ENCODE results near the gene CARD14.

CARD14 gene

DNA sequence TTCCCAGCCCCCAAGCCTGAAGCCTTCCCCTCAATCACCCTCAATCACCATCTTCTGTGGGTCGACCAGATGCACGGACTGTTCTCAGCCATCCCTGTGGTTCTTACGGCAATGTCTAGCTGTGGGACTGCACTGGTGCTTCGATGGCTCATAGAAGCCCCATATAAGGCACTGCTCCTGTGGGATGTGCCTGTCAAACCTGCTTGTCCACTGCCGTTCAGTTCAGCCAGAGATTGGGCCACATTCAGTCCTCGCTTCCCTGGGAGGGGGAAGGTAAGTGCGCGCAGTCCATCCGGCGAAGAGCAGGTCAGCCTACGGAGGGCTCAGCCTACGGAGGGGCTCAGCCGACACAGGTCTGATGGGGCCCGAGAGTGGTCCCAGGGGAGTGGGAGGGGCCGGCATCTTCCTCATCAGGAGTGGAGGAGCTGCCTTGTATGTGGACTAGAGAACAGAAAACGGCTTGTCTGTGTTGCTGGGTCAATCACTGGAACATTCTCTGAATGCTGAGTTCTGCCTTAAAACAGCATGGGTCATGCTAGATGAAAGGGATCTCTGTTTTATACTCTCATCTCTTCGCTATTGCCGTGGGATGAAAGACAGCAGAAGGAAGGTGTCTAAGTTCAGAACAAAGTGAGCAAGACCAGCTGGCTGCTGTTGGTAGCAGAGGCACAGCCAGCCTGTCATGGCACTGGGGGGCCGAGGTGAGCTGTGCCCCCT is at the start of gene CARD14:
TSS of gene CARD14 (plus strand) at position 247 of the 717 bp plus-strand sequence. CDS start 11,409 bp downstream, outside the sequence.
- no peak for FAIRE-seq

DNA sequence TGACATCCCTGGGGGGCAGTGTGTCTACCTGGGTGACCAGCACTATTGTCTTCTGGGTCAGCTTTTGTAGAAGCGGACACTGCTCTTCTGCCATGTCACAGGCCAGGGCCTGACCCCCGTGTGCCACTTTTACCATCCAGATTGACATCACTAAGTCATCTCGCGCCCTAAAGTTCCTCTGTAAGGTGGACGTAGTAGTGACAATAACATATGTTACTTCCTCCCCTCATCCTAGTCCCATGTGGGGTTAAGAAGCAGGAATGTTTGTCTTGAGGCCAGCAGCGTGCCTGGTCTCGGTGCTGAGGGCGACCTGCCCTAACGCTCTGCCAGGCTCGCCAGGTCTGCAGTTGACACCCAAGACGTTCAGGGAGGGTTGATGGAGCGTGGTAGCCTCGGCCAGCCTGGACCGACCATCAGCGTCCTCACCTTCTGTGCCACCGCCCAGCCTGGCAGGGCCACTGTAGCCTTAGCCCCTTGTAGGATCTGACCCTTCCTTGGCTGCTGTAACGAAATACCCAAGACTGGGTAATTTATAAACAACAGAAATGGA is 47.7 kb upstream of the CARD14 start:
- no peak for FAIRE-seq

DNA sequence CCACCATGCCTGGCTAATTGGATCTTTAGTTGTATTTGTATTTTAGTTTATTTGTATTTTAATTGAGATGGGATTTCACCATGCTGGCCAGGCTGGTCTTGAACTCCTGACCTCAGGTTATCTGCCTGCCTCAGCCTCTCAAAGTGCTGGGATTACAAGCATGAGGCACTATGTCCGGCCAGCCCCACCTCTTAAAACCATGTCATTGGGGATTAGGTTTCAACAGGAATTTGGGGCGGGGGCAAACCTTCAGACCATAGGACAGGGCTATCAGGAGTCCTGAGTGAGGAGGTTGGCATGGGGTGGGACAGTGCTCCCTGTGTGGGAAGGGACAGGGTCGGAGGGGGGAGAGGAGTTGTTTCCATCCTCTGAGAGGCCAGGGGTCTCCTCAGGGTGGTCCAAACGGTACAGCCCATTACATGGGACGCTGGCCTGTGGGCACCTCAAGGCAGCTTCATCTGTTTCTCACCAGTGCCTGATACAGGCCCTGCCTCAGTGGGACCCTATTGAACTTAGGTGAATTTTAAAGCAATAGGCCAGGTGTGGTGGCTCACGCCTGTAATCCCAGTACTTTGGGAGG is 46.8 kb upstream of the CARD14 start:
- FAIRE-seq, result no peak

DNA sequence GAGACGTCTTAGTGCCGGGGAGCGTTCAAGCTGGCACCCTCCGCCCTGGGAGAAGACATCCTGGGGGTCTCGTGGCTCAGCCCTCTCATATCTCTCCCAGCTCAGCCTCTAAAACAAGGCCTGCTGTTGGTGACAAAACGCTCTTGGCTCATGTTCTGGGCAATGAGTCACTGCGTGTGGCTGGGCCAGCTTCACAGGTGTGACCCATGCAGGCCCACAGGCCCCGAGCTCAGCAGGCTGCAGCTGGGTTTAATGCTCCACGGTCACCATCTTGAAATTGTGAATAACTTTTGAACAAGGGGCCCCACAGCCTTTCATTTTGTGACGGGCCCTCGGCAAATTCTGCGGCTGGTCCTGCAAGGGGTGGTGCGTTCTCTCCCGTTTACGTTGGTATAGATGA is 46.0 kb upstream of the CARD14 start:
- no peak for FAIRE-seq

DNA sequence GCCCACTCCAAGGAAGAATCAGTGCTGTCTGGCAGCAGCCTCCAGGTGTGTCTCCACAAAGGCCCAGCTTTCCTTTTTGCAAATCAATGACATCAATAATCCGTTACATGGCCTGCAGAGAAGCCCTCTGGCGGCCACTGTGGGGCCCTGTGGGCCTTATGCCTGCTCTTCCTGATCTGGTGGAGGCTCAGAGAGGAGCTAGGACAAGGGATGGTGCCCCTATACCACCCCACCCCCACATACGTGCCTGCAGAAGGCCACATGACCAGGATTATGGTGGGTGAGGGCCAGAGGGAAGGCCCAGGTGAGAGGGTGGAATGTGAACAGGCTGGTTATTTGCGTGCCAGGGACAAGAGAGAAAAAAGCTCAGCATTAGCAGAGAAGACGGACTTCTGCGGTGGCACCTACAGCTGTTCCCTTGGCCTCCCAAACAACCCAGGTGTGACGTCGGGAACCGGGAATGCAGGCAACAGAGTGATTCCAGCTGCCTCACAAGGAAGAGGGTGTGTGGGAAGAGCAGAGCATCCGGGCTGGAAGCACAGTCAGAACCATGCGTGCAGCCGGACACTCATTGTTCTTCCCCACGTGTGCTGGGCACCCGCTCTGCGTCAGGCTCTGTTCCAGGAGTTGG is 45.4 kb upstream of the CARD14 start:
- FAIRE-seq, result no peak

DNA sequence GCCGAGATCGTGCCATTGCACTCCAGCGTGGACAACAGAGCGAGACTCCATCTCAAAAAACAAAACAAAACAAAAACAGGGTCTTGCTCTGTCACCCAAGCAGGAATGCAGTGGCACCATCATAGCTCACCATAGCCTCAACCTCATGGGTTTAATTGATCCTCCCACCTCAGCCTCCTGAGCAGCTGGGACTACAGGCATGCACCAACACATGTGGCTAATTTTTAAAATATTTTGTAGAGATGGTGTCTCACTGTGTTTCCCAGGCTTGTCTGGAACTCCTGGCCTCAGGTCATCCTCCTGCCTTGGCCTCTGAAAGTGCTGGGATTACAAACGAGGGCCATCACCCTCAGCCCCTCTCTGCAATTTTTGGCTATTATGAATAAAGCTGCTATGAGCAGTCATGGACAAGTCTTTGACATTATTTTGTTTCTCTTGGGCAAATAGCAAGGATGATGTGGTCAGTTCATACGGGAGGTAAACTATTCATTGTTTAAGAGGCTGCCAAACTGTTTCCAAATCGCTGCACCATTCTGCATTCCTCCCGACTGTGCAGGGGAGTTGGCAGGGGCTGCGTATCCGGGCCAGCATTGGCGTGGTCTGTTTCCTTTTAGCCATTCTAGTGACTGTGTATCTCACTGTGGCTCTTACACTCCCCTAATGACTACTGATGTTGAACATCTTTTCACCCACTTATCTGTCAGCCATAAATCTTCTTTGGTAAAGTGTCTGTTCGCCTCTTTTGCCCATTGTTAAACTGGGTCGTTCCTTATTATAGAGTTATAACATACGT is 44.0 kb upstream of the CARD14 start:
- FAIRE-seq, result no peak

DNA sequence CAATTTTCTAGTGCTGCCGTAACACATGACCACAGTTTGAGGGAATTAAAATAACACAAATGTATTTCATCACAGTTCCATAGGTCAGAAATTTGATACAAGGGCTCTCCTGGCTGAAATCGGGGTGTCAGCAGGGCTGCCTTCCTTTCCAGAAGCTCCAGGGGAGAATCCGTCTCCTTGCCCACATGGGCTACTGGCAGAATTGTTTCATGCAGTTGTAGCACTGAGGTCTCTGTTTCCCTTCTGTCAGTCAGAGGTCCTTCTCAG is 43.4 kb upstream of the CARD14 start:
- no peak for FAIRE-seq

DNA sequence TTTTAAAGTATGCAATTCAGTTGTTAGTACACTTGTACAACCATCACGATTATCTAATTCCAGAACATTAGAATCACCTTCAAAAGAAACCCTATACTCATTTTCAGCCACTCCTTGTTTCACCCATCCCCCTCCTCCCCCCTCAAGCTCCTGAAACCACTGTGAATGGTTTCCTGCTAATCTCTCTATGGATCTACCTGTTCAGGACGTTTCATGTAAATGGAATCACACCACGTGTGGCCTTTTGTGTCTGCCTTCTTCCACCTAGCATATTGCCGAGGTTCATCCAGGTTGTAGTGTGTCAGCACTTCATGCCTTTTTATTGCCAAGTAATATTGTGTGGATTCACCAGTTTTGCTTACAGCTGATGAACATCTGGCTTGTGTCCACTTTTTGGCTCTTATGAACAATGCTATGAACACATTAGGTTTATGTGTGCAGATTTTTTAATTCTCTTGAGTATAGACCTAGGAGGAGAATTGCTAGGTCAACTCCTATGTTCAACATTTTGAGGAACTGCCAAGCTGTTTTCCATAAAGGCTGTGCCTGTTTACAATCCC is 40.7 kb upstream of the CARD14 start:
- no peak for FAIRE-seq

DNA sequence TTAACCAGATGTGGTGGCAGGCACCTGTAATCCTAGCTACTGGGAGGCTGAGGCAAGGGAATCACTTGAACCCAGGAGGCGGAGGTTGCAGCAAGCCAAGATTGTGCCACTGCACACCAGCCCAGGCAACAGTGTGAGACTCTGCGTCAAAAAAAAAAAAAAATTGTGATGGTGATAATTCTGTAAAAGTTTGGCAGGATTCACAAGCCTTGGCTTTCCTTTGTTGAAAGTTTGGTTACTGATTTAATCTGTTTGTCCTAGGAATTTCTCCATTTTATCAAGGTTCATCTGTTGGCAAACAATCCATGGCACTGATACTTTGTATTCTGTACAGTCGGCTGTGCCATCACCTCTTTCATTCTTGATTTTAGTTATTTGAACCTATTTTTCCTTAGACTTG is 38.8 kb upstream of the CARD14 start:
- FAIRE-seq, result no peak

DNA sequence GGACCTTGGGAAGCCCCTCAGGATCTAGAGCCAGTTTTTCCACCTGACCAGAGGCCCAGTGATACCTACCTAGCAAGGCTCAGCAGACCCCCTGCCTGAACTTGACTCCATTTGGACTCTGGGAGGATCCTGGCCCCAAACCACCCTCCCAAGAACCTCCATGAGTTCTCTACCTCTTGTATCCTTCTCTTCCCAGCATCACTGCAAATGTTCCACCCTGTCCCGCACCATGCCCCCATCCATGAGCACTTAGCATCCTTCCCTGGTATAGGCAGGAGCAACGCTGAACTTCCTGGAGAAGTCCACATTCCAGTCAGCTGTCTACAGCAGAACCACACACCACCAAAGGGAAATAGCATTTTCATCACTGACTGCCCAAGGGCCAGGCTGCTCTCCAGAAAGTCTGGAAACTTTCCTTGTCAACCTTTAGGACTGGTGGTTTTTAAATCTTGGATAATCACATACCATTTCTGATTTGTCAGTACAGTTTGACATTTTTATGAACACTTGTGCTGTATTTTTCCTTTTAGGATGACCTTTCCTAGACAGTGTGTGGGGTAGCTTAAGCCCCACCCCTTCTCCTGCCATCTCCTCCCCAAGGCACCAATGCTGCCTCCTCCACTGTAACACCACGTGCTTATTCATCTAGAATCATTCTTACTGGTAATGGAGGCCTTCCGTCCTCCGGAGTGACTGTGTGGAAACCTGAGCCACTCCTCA is 36.8 kb upstream of the CARD14 start:
- FAIRE-seq, result no peak

DNA sequence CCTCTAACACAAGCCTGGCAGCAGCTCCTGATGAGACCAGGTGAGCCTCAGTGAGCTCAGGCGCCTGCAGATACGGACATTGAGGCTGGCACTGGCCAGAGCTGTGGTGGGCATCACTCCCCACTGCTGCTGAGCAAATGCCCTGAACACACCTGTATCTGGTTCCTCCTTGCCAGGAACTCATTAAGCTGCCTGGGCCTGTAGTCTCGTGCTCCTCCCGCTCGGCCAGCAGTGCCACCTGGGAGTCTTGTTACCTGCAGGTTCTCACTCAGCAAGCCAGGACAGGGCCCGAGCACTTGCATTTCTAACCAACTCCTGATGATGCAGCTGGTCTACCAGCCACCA is 36.2 kb upstream of the CARD14 start:
- no peak for FAIRE-seq

DNA sequence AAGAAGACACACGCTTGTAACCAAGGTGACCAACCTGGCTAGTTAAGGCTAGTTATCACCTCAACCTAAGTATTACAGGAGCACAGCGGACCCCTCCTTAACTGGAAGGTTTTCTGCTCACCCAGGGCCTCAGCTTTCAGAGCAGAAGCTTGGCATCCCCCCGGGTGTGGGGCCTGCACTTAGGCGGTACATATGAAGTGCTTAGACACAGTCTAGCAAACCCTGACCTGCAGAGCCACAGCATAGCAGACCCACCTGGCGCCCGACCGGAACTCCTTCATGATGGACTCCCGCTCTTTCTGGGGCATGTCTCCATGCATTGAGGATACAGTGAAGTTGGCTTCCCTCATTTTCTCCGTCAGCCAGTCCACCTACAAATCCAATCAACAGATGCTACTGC is 32.7 kb upstream of the CARD14 start:
- FAIRE-seq, result no peak

DNA sequence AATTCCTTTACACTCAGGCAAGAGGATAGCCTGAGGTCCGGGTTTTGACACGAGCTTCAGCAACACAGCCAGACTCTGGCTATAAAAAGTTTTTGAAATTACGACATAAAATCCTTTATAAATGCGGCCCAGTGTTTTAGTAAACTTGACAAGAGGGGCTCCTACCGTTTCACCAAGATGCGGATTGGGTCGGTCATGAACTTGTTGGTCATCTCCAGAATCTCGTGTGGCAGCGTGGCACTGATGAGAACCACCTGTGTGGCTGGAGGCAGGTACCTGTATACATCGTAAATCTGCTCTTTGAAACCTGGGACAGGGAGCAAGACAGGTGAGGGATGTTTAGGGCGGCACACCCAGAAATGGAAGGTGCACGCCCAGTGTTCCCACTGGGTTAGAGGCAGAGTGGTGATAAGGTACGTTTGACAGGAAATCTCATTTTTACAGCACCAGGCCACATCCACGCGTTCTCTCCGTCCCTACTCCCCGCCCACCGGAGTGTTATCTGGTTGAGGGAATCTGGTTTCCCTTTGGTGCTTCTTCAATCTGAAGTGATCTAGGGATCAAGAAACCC is 30.9 kb upstream of the CARD14 start:
- FAIRE-seq, result no peak

DNA sequence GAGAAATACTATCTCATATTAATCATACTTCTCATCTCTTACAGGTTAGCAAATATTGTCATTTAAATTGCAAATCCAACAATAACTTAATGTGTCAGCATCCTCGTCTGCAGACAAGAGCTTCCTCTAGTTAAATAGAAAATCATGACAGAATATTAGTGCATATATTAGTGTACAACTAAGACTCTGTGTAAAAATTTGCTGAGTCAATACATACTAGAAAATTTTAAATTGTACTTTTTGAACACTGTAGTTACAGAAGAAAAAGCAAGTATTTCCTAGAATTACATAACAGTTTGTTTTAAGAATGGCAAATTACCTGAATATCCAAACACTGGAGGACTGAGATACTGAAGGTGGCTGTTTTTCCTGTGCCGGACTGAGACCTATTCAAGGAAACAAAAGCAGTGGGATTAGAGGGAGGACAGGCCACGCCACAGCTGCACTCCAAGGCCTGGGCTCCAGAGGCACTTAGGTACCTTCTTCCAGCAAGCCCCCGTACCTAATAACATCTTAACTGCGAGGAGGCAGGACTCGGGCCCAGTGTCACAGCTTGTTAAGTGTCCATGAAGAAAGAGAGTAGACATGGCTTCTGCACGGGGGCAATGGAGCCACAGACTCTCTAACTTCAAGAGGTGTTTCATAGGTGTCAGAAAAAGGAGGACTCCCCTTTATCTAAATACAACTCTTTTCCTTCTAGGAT is 28.2 kb upstream of the CARD14 start:
- no peak for FAIRE-seq

DNA sequence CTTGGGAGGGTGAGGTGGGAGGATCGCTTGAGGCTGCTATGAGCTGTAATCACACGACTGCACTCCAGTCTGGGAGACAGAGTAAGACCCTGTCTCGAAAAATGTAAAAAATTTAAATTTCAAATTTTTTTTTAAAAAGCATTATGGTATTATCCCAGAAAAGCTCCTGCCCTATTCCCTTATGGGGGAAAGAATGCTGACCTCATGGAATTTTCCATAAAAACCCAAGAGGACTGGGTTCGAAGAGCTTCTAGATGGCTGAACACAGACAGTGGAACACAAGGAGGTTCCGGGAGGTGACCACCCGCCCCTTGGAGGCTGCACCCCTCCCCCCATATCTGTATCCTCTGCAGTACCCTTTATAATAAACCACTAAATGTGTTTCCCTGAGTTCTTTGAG is 26.9 kb upstream of the CARD14 start:
- no peak for FAIRE-seq

DNA sequence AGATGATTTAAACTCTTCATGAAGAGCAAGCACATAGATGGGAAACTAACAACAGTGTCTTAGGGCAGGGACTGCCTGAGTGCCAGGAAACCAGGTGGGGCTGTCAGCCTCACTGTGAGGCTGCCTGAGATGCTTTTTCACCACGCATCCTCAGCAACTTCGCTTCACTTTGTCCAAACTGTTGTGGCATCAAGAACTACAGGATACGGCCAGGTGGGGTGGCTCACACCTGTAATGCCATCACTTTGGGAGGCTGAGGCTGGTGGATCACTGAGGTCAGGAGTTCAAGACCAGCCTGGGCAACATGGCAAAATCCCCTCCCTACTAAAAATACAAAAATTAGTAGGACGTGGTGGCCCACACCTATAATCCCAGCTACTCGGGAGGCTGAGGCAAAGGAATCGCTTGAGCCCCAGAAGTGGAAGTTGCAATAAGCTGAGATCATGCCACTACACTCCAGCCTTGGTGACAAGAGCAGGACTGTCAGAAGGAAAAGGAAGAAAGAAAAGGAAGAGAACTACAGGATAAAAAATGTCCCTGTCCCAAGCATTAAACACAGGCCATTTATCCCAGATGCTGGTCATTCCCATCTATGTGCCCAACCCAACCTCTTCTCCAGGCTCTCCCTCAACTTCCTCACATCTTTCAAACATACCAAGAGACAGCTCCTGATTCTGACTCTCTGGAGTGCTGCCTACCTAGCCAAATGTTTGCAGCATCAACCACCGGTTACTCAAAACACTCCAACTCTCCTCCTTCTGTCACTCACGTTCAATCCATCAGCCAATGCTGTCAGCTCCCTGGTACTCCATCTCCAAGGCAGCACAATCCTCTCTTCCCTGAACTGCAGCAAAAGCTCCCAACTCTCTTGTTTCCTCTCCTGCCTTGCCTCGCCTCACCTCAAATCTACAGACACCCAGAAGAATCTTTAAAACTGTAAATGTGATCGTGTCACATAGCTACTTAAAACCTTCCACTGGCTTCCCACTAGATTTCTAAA is 24.5 kb upstream of the CARD14 start:
- no peak for FAIRE-seq

DNA sequence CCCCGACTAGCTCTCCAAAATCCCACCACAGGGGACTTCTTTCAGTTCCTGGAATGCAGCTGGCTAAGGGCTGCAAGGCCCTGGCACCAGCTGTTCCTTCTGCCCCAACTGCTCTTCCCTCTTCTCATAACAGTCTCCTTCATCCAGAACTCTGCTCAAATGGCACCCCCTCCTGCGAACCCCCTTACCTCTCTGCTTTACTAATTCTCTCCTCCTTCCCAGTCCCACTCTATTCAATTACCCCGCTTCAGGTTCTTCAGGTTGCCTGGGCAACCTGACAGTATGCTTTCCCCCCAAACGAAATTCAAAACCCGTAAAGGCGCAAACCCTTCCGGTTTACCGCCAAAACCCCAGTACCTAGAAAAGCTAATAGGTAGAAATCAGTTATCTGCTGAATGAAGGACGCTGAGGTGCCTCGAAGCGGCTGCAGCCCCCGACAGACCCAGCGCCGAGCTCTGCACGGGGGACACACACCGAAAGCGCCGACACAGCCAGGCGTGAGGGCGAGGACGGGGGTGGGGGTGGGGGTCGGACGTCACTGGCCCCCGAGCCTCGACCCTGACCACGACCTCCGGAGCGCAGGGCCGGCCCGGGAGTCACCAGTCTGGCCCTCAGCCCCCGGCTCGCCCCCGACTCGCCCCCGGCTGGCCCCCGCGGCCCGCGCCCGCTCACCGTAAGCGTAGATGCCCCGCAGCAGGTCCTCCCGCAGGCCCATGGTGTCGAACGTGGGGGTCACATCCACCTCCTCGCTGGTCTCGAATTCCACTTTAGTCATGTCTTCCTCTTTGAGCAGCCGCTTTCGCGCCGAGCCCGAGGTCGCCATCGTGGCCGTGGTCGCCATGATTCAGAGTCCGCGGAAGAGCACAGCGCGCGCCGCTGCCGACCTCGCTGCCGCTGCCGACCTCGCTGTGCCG is 23.5 kb upstream of the CARD14 start:
- FAIRE-seq, result no peak

DNA sequence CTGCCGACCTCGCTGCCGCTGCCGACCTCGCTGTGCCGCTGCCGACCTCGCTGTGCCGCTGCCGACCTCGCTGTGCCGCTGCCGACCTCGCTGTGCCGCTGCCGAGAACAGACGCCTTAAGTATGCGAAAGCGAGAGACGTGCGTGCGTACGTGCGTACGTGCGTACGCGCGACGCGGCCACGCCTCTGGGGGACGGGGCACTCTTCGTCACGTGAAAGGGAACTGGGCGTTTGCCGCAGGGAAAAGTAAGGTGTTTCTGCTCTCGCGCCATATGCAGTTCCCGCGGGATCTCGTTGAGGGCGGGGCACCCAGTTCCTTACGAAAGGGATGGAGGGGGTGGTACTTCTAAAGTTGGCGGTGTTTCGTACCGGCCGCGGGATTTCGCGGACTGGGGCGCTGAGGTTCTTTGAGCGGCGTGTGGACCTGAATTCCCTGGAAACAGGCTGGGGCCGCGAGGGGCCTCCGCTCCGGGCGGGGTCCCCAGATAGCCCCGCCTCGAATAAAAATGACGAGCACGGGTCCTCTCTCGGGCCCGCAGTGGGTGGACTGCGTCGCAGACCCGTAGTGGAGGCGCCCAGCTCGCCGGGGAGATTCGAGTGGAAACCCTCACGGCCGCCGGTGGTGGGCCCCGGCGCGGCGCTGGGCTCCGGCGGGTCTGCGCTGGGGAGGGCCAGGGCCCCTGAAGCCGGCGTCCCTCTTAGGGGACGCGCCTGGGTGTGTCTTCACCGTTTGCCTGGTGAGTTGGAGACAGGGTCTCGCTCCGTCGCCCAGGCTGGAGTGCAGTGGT is 22.6 kb upstream of the CARD14 start, which contains the start of gene EIF4A3:
TSS of gene EIF4A3 (minus strand) at position 94 of the 788 bp plus-strand sequence. CDS start 167 bp downstream, outside the sequence.
- FAIRE-seq, result peak; percentile 96

Measured in TTC549 (cell line).